ENCODE results near the gene CAMTA1.
"Not testable (repeated sequence)": the region's sequence is repeated elsewhere in the genome, so short reads cannot be mapped to it uniquely, and the experiment has no call there.

CAMTA1 gene

DNA sequence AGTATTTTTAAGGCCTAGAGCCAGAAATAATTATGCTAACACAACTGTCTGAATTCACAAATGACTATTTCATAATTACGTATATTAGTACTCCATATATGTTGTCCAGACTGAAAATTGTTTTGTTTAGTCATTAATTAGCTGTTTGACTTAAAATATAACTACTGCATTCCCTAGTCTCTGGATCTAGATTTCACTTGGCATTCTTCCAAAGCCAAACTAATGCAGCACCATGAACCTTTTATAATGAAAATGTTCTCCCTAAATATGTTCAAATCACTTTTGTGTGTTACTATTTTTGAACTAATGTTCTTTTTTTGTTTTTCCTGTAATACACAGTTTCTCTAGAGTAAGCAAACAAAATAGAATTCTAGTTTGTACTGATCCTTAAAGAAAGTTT lies 46.1 kb downstream of the CAMTA1 start:
- no peak for TF ChIP-seq CTCF (IDR thresholded peaks at IDR 0.05; ENCODE audit: borderline replicate concordance, insufficient read depth, low read depth, low read length)
- no peak overlapping the region for H3K4me3 ChIP-seq (ENCODE audit: low read depth, low read length)

DNA sequence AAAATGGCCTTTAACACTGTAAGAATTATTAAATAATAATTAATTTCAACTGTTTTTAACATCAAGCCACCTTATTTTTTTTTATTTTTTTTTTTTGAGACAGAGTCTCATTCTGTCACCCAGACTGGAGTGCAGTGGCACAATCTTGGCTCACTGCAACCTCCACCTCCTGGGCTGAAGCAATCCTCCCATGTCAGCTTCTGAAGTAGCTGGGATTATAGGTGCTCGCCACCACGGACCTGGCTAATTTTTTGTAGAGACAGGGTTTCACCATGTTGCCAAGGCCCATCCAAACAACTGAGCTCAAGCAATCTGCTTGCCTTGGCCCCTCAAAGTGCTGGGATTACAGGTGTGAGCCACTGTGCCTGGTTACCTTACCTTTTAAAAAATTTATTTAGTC lies 46.8 kb downstream of the CAMTA1 start:
- H3K4me3 ChIP-seq (ENCODE audit: low read depth, low read length) = not testable (repeated sequence)

- H3K4me3 ChIP-seq (ENCODE audit: low read depth, low read length) = no peak overlapping the region
- no peak for TF ChIP-seq CTCF (IDR thresholded peaks at IDR 0.05; ENCODE audit: borderline replicate concordance, insufficient read depth, low read depth, low read length)
These were observed 47.4 kb downstream of the CAMTA1 start for GRCh38 chr1:6832531-6833188.

DNA sequence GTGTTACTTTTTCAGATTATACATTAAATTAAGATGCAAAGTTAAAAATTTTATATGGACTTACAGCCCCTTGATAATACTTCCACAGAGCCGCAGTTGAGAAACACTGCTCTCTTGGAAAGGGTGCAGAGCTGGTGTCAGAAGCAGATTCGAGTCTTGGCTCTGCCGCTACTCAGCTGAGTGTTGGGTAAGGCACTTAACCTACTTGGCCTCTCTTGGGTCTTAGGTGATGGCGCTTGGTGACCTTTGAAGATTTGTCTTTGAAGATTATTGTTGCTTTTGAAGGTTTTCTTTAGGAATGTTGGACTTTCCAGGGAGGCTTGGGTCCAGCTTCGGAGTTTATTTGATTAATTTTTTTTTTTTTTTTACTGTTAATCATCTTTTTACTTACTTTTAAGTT lies 48.5 kb downstream of the CAMTA1 start:
- no peak overlapping the region for H3K4me3 ChIP-seq (ENCODE audit: low read depth, low read length)

GRCh38 chr1:6834366-6834765 lies 49.1 kb downstream of the CAMTA1 start:
- H3K4me3 ChIP-seq (ENCODE audit: low read depth, low read length) = no peak overlapping the region
- TF ChIP-seq CTCF (IDR thresholded peaks at IDR 0.05; ENCODE audit: borderline replicate concordance, insufficient read depth, low read depth, low read length) = no peak

More for the DNA sequence above, 48.5 kb downstream of the CAMTA1 start:
- TF ChIP-seq CTCF (IDR thresholded peaks at IDR 0.05; ENCODE audit: borderline replicate concordance, insufficient read depth, low read depth, low read length) = no peak

- H3K4me3 ChIP-seq (ENCODE audit: low read depth, low read length) = no peak overlapping the region
- TF ChIP-seq CTCF (IDR thresholded peaks at IDR 0.05; ENCODE audit: borderline replicate concordance, insufficient read depth, low read depth, low read length) = no peak
These were observed 49.9 kb downstream of the CAMTA1 start for GRCh38 chr1:6835139-6835538.

GRCh38 chr1:6842301-6842700 lies 57.0 kb downstream of the CAMTA1 start:
- TF ChIP-seq CTCF (IDR thresholded peaks at IDR 0.05; ENCODE audit: borderline replicate concordance, insufficient read depth, low read depth, low read length) = no peak
- H3K4me3 ChIP-seq (ENCODE audit: low read depth, low read length) = no peak overlapping the region

DNA sequence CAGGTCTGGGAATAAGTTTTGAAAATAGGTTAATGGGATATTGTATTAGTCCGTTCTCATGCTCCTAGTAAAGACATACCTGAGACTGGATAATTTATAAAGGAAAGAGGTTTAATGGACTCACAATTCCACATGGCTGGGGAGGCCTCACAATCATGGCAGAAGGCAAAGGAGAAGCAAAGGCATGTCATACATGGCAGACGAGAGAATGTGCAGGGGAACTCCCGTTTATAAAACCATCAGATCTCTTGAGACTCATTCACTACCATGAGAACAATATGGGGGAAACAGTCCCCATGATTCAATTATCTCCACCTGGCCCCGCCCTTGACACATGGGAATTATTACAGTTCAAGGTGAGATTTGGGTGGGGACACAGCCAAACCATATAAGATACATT lies 60.5 kb downstream of the CAMTA1 start:
- not testable (repeated sequence) for H3K4me3 ChIP-seq (ENCODE audit: low read depth, low read length)
